NT2/D1 (cell line): ENCODE data around the gene ULK4.

ENCODE experiments used
- SUZ12 ChIP-seq: IDR thresholded peaks from 2 replicates; pipeline ENCODE4 v1.6.1; 2011; ENCODE audit not compliant: insufficient read length, insufficient read depth; ENCODE audit errors: extremely low read depth
- YY1 ChIP-seq: IDR thresholded peaks from 2 replicates; pipeline ENCODE4 v1.6.1; 2011; ENCODE audit not compliant: insufficient read length, insufficient read depth
- ZNF274 ChIP-seq: IDR thresholded peaks from 2 replicates; pipeline ENCODE4 v1.6.1; 2011; ENCODE audit warnings: mild to moderate bottlenecking, low read depth, low read length

- TF ChIP-seq SUZ12 (no peak), ZNF274 (no peak), YY1 (no peak)
Observed at GRCh38 chr3:41794748-41795589, 166.9 kb downstream of the ULK4 start.
